Calu3 (cell line): ENCODE measurements around the gene CLPTM1. TPM values are rescaled to one million over a fixed set of nuclear protein-coding genes. Genes with fewer than 3 reads are reported as not detected.
A peak's percentile ranks its signal among the peaks of the same experiment; 100 is the strongest.

Experiments used
- BruUV-seq: library from RNA; stranded (reverse); fragments of 400-500 nt; replicated peaks from 2 replicates; lab custom pipeline; 2021; lab: Mats Ljungman, UMichigan
- CTCF ChIA-PET: fragments of 300-600 bp; sonication (Branson Sonifier 250); formaldehyde crosslinking; loops from one replicate; lab custom pipeline; 2022; ENCODE audit warnings: antibody characterized with exemption; lab: Charles Lee
- DNase-seq: peaks from one replicate; pipeline ENCODE4 v3.0.0; 2022
- H3K27ac Mint-ChIP-seq: one replicate; pipeline ENCODE4 v1.8.0; 2022; ENCODE audit warnings: mixed read lengths; ENCODE audit not compliant: unreplicated experiment
- H3K27me3 Mint-ChIP-seq: one replicate; pipeline ENCODE4 v1.8.0; 2022; ENCODE audit warnings: mixed read lengths; ENCODE audit not compliant: unreplicated experiment
- H3K36me3 Mint-ChIP-seq: one replicate; pipeline ENCODE4 v1.8.0; 2022; ENCODE audit warnings: mild to moderate bottlenecking, moderate library complexity, mixed read lengths; ENCODE audit not compliant: insufficient read depth, unreplicated experiment
- H3K4me1 Mint-ChIP-seq: one replicate; pipeline ENCODE4 v1.8.0; 2022; ENCODE audit warnings: mild to moderate bottlenecking, low read depth, mixed read lengths; ENCODE audit not compliant: unreplicated experiment
- H3K4me3 Mint-ChIP-seq: one replicate; pipeline ENCODE4 v1.8.0; 2022; ENCODE audit warnings: mild to moderate bottlenecking, low read depth, moderate library complexity, mixed read lengths; ENCODE audit not compliant: unreplicated experiment
- H3K9me3 Mint-ChIP-seq: one replicate; pipeline ENCODE4 v1.8.0; 2022; ENCODE audit warnings: low read depth, mixed read lengths; ENCODE audit not compliant: unreplicated experiment
- intact Hi-C: fragments of 100-400 bp; cut with micrococcal nuclease; formaldehyde crosslinking; loops from one replicate; pipeline ENCODE4 v1.10.0; 2022; ENCODE audit not compliant: unreplicated experiment
- total RNA-seq: library from RNA; stranded (reverse); gene quantifications from 2 replicates; pipeline ENCODE4 v1.2.3, GENCODE V29; 2022
- TF ChIP-seq, protein P1 (sequence below): fragments of 200-600 bp; IDR thresholded peaks from one replicate; pipeline ENCODE4 v1.8.0; 2022; ENCODE audit warnings: antibody characterized with exemption; ENCODE audit not compliant: unreplicated experiment

The CLPTM1 gene
- total RNA-seq, 1 experiment from 2014 or later = 183 TPM

DNA sequence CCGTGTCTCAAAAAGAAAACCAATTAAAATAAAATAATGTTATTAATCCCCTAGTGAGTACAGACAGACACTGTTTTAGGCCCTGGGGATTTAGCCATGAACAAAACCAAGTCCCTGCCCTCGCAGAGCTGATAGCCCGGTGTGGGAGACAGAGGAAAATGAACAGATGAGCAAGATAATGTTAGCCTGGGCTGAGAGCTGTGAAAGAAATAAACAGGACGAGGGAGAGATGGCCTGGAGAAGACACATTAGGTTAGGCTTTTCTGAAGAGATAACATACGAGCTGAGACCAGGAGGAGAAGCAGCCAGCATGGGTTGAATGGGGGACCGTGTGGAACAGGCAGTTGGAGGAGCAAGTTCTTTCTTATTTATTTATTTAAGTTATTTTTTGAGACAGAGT lies 55.1 kb downstream of the CLPTM1 start:
- TF ChIP-seq, protein P1, sequence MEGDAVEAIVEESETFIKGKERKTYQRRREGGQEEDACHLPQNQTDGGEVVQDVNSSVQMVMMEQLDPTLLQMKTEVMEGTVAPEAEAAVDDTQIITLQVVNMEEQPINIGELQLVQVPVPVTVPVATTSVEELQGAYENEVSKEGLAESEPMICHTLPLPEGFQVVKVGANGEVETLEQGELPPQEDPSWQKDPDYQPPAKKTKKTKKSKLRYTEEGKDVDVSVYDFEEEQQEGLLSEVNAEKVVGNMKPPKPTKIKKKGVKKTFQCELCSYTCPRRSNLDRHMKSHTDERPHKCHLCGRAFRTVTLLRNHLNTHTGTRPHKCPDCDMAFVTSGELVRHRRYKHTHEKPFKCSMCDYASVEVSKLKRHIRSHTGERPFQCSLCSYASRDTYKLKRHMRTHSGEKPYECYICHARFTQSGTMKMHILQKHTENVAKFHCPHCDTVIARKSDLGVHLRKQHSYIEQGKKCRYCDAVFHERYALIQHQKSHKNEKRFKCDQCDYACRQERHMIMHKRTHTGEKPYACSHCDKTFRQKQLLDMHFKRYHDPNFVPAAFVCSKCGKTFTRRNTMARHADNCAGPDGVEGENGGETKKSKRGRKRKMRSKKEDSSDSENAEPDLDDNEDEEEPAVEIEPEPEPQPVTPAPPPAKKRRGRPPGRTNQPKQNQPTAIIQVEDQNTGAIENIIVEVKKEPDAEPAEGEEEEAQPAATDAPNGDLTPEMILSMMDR = no peak
- Mint-ChIP-seq H3K27ac (no peak overlapping the region), H3K4me3 (no peak overlapping the region), H3K36me3 (peaks cover 63% of the 10 kb centered on the region), H3K9me3 (no peaks in the 10 kb centered on the region), H3K27me3 (no peaks in the 10 kb centered on the region), H3K4me1 (no peaks in the 10 kb centered on the region)
- CTCF ChIA-PET = no interaction called here
- no peak for DNase-seq
- intact Hi-C loops = no loop called here
- no TSS peak for BruUV-seq

DNA sequence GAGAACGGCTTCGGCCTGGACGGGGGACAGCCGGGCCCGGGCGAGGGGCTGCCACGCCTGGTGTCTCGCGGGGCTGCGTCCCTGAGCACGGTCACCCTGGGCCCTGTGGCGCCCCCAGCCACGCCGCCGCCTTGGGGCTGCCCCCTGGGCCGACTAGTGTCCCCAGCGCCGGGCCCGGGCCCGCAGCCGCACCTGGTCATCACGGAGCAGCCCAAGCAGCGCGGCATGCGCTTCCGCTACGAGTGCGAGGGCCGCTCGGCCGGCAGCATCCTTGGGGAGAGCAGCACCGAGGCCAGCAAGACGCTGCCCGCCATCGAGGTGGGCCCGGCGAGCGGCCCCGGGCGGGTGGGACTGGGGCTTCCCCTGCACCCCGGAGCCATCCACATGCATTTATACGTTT lies 56.8 kb downstream of the CLPTM1 start:
- H3K36me3 Mint-ChIP-seq = peaks cover 57% of the 10 kb centered on the region
- H3K9me3 Mint-ChIP-seq = no peaks in the 10 kb centered on the region
- CTCF ChIA-PET = no interaction called here
- no TSS peak for BruUV-seq
- no peaks in the 10 kb centered on the region for H3K27me3 Mint-ChIP-seq
- TF ChIP-seq, protein P1 = no peak
- H3K27ac Mint-ChIP-seq = no peak overlapping the region
- intact Hi-C loops = no loop called here
- no peak for DNase-seq
- no peaks in the 10 kb centered on the region for H3K4me1 Mint-ChIP-seq
- no peak overlapping the region for H3K4me3 Mint-ChIP-seq

DNA sequence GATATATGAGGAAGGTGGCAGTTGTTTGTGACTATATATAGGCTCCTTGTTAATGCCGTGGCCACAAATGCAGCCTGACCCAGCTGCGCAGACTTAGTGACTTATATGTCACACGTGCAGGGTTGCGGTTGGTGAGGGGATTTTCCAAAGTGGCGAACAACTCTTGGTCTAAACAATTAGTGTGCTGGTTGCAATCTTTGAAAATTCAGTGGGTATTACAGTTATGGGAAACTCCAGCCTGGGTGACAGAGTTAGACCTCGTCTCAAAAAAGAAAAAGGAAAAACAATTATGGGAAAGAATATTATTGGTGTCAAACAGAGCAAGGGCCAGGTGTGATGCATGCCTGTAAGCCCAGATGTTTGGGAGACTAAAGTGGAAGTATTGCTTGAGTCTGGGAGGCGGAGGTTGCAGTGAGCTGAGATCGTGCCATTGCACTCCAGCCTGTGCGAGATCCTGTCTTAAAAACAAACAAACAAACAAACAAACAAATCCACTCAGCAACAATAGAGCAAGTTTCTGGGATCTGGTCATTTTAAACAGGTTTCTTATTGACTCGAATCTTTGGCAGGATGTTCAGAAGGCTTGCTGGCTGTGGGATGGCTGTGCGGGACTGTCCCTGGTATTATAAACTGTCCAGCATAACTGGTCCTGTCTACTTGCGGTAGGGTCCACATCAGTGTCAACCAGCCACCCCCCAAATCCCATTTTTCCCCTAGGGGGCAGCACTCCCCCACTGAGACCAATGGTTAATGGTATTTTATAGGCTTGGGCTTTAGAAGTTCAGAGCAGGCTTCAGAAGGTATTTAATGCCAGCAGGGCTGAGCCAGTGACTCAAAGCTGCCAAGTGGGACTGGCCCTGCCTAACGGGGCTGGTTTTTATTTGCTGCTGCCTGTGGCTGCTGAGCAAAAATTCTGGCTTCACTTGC lies 61.5 kb downstream of the CLPTM1 start:
- CTCF ChIA-PET = interaction anchor here (0.5 to 1.0 kb wide), 2 partner anchors 109 to 291 kb away, joined by 3 to 5 read pairs; no protein-coding TSS in a partner anchor
- H3K9me3 Mint-ChIP-seq = no peaks in the 10 kb centered on the region
- no TSS peak for BruUV-seq
- DNase-seq = peak; percentile 81
- H3K27ac Mint-ChIP-seq = no peak overlapping the region
- peaks cover 57% of the 10 kb centered on the region for H3K36me3 Mint-ChIP-seq
- intact Hi-C loops = no loop called here
- H3K4me3 Mint-ChIP-seq = no peak overlapping the region
- H3K4me1 Mint-ChIP-seq = no peaks in the 10 kb centered on the region
- H3K27me3 Mint-ChIP-seq = no peaks in the 10 kb centered on the region
- TF ChIP-seq, protein P1 = peak; percentile 86

DNA sequence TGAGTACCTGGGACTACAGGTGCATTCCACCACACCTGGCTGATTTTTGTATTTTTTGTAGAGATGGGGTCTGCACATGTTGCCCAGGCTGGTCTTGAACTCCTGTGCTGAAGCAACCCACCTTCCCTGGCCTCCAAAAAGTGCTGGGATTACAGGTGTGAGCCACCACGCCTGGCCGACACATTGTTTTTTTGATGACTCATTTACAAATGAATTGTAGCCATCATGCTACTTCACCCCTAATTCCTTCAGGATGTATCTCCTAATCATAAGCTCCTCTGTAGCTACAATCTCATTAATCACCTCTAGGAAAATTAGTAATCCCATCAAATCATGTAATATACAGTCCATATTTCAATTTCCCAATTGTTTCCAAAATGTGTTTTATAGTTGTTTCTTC lies 64.0 kb downstream of the CLPTM1 start:
- TF ChIP-seq, protein P1 = no peak
- Mint-ChIP-seq H3K27ac (peak overlapping the region; percentile 36), H3K4me3 (no peak overlapping the region), H3K36me3 (peaks cover 45% of the 10 kb centered on the region), H3K4me1 (no peaks in the 10 kb centered on the region), H3K27me3 (no peaks in the 10 kb centered on the region), H3K9me3 (no peaks in the 10 kb centered on the region)
- CTCF ChIA-PET = no interaction called here
- intact Hi-C loops = no loop called here
- BruUV-seq = no TSS peak
- DNase-seq = no peak
